Astrocyte of the spinal cord (primary cell): ENCODE data around the gene PHKA1.

Experiments
- DNase-seq: peaks from one replicate; pipeline ENCODE4 v3.0.0; 2011; ENCODE audit warnings: low read depth, low spot score
- H3K4me3 ChIP-seq: 2 replicates; pipeline ENCODE4 v1.5.1; 2011; ENCODE audit warnings: low read depth, mild to moderate bottlenecking, low read length, moderate library complexity
- in situ Hi-C: cut with HindIII; loops from 2 replicates; pipeline ENCODE4 v1.10.0; 2017; ENCODE audit warnings: low sequenced_read_pairs
- TF ChIP-seq, protein P1 (sequence below): IDR thresholded peaks from 2 replicates; pipeline ENCODE4 v1.5.1; 2012; ENCODE audit warnings: low read depth, mild to moderate bottlenecking, low read length, inconsistent platforms

The PHKA1 gene

DNA sequence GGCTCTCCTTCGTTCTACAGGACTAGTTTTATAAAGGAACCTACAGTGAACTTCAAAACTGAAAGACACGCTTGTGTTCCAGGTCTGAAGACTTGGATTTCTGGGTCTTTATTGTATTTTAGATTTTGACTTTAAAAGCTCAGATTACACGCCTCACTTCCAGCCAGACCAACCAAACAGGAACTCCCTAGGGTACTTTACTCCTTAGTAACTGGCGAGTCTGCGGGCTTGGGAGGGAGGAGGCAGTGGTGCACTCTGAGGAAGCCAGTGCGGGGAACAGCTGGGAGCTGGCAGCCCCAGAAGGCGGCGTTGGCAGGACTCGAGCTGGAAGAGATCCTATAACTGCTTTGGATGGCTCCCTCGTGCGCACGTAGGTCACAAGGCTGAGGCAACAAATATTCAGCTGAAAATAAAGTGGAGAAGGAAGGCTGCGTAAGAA, 391 bp upstream of the PHKA1 start:
- in situ Hi-C loops: no loop called here
- H3K4me3 ChIP-seq: peak overlapping the region; percentile 49
- TF ChIP-seq, protein P1, sequence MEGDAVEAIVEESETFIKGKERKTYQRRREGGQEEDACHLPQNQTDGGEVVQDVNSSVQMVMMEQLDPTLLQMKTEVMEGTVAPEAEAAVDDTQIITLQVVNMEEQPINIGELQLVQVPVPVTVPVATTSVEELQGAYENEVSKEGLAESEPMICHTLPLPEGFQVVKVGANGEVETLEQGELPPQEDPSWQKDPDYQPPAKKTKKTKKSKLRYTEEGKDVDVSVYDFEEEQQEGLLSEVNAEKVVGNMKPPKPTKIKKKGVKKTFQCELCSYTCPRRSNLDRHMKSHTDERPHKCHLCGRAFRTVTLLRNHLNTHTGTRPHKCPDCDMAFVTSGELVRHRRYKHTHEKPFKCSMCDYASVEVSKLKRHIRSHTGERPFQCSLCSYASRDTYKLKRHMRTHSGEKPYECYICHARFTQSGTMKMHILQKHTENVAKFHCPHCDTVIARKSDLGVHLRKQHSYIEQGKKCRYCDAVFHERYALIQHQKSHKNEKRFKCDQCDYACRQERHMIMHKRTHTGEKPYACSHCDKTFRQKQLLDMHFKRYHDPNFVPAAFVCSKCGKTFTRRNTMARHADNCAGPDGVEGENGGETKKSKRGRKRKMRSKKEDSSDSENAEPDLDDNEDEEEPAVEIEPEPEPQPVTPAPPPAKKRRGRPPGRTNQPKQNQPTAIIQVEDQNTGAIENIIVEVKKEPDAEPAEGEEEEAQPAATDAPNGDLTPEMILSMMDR: no peak
- DNase-seq: peak; percentile 80

DNA sequence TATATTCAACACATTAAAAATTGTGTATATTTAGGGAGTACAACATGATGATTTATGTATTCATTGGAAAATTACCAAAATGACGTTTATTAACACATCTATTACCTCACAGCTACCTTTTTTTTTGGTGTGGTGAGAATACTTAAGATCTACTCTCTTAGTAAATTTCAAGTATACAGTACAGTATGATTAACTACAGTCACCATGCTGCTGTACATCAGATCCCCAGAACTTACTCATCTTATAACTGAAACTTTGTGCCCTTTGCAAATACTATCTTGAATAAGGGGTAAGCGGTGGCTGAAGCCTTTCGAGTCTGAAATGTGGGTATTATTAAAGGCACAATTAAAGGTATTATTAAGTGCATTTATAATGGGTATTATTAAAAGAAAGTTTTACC, 976 bp downstream of the PHKA1 start:
- peak; percentile 5 for DNase-seq
- in situ Hi-C loops: no loop called here
- peak overlapping the region; percentile 49 for H3K4me3 ChIP-seq
- TF ChIP-seq, protein P1: no peak

DNA sequence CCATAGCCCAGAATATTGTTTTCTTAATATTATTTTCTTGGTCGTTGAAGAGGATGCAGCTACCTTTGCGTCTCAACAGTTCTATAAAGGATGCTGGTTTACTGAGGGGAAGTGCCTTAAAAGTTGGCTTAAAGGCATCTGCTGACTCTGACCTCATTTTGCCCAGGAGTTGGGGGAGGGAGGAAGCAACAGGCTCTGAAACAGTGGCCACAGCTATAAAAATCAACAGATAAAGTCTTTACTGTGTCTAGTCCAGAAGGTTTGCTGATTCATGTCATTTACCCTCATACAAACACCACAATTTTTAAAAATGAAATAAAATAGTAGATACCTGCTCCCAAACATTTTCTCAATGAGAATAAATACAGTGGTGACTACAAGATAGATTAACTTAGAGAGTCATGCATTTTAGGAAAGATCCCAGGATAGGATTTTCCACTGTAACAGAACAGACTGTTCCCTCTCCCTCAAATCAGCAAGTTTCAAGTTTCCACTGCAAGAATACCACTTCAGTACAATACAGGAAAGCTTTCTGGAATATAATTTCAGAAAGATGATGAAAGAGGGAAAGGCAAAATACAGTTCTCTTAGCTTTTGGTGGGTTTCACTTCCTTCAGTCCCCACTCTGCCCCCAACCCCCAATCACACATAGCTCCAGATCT, 1.9 kb downstream of the PHKA1 start:
- peak; percentile 33 for DNase-seq
- TF ChIP-seq, protein P1: no peak
- in situ Hi-C loops: no loop called here
- no peak overlapping the region for H3K4me3 ChIP-seq

DNA sequence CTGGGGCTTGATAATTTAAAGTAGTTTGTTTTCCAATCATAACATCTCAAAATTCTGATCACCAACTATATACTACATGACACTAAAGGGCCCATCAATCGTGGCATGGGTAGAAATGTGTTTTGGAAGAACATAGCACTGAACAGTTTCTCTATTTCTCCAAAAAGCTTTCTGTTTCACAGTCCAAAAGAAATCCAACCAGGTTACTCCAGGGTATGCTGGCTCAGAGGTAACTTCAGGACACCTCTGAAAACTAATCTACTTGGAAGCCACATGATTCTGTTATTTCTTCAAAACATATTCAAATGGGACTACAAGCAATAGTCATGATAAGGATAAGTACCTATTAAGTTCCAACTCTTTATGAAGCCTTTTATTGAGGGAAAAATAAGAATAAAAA, 8.3 kb downstream of the PHKA1 start:
- TF ChIP-seq, protein P1: no peak
- H3K4me3 ChIP-seq: no peak overlapping the region
- in situ Hi-C loops: no loop called here
- no peak for DNase-seq

DNA sequence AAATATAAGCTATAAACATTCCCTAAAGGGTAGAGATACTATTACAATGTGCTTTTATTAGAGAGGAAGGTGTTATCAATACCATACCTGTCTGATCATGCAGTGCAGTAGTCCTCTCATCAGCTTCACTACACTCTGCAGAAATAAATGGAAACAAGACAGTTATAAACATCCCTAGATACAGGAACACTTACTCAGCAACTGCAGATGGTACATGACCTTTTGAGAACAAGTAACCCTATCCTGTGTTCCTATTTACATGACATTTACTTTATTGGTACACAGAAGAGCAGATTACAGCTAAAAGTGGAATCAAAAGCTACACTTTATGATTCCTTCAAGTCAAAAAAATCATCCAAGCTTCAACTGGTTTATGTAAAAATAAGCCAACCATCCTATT, 9.0 kb downstream of the PHKA1 start:
- H3K4me3 ChIP-seq: no peak overlapping the region
- DNase-seq: no peak
- TF ChIP-seq, protein P1: no peak
- in situ Hi-C loops: no loop called here

DNA sequence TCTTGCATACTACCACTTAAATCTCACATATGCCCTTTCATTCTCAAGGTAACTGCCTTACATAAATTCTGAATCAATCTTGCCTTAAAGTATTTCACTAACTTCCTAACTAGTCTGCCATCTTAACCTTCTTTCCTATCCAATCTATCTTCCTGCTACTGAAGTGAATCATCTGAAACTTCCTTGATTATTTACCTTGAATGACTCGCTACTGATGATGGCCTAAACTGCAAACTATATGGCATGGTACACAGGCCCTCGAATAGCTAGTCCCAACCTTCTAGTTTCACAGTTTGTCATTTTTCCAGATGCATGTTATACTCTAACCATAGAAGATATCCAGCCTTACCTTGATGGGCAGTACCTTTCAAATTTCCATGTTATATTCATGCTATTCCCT, 19.9 kb downstream of the PHKA1 start:
- no peak overlapping the region for H3K4me3 ChIP-seq
- DNase-seq: no peak
- TF ChIP-seq, protein P1: no peak
- in situ Hi-C loops: no loop called here
